Smooth muscle cell (in vitro differentiated cells): ENCODE measurements around the gene TRPV3. TPM values are rescaled to one million over a fixed set of nuclear protein-coding genes. Genes with fewer than 3 reads are reported as not detected.

ENCODE experiments used
- DNase-seq: peaks from one replicate; lab custom pipeline; 2025; ENCODE audit not compliant: unreplicated experiment; lab: John Stamatoyannopoulos, UW
- H2AFZ ChIP-seq: fragments of 200-600 bp; sonication (generic); 2 replicates; pipeline ENCODE4 v1.6.0; 2016; ENCODE audit warnings: antibody characterized with exemption, low read depth, mild to moderate bottlenecking
- H3F3A ChIP-seq: fragments of 200-600 bp; sonication (generic); 2 replicates; pipeline ENCODE4 v1.6.0; 2017; ENCODE audit warnings: antibody characterized with exemption, low read depth
- H3K27ac ChIP-seq: fragments of 200-600 bp; sonication (generic); 2 replicates; pipeline ENCODE4 v1.5.1; 2016; ENCODE audit warnings: low read depth, mild to moderate bottlenecking
- H3K27me3 ChIP-seq: fragments of 200-600 bp; sonication (generic); 2 replicates; pipeline ENCODE4 v1.6.1; 2016; ENCODE audit warnings: low read depth, mild to moderate bottlenecking
- H3K36me3 ChIP-seq: fragments of 200-600 bp; sonication (generic); 2 replicates; pipeline ENCODE4 v1.5.1; 2016; ENCODE audit warnings: low read depth
- H3K4me1 ChIP-seq: fragments of 200-600 bp; sonication (generic); 2 replicates; pipeline ENCODE4 v1.5.1; 2016; ENCODE audit warnings: low read depth
- H3K4me2 ChIP-seq: fragments of 200-600 bp; sonication (generic); 2 replicates; pipeline ENCODE4 v1.6.0; 2016; ENCODE audit warnings: mild to moderate bottlenecking
- H3K4me3 ChIP-seq: fragments of 200-600 bp; sonication (generic); 2 replicates; pipeline ENCODE4 v1.5.1; 2016; ENCODE audit warnings: mild to moderate bottlenecking
- H3K79me2 ChIP-seq: fragments of 200-600 bp; sonication (generic); 2 replicates; pipeline ENCODE4 v1.6.0; 2016; ENCODE audit warnings: low read depth, mild to moderate bottlenecking
- H3K9ac ChIP-seq: fragments of 200-600 bp; sonication (generic); 2 replicates; pipeline ENCODE4 v1.6.0; 2016; ENCODE audit warnings: low read depth
- H3K9me3 ChIP-seq: fragments of 200-600 bp; sonication (generic); replicated peaks from 2 replicates; pipeline ENCODE4 v1.5.1; 2016; ENCODE audit warnings: low read depth
- H4K20me1 ChIP-seq: fragments of 200-600 bp; sonication (generic); 2 replicates; pipeline ENCODE4 v1.6.0; 2016; ENCODE audit warnings: low read depth
- WGBS: methylation state at CpG from one replicate; pipeline ENCODE4 v1.1.7; 2016; ENCODE audit warnings: low lambda C conversion rate; 5-methylcytosine and 5-hydroxymethylcytosine counted together
- polyA plus RNA-seq: library from polyadenylated mRNA; unstranded; fragments of >200 nt; fragmentation: Nextera tagmentation; extraction: Ambion mirVana; gene quantifications from 2 replicates; pipeline ENCODE4 v1.2.1, GENCODE V29; 2016
- total RNA-seq: library from RNA; depleted of rRNA; stranded (reverse); fragments of >200 nt; gene quantifications from 2 replicates; pipeline ENCODE4 v1.2.3, GENCODE V29; 2014
- TF ChIP-seq, protein P1 (sequence below): fragments of 200-600 bp; sonication (generic); IDR thresholded peaks from 2 replicates; pipeline ENCODE4 v1.5.1; 2017; ENCODE audit warnings: borderline replicate concordance, mild to moderate bottlenecking, antibody characterized with exemption; ENCODE audit not compliant: insufficient read depth, poor library complexity, severe bottlenecking

Gene TRPV3
- total and polyA plus RNA-seq, 2 experiments from 2014 or later = 0.53 to 6.4 TPM

DNA sequence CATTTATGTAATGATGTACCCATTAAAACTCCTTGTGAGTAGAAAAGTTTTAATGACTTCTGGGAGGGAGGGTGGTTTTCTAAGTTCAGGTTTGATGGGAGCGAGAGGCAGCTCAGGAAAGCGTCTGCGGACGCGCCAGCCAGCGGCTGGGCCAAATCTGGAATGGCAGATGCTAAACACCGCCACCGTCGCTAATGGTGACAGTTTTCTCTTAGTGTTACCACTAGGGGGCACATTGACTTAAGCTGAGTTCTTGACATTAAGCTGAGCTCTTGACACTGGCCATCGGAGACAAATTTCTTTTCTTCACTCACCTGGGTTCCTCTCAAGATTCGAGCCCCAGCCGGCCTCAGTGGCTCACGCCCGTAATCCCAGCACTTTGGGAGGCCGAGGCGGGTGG lies 44.9 kb upstream of the TRPV3 start:
- Histone ChIP-seq H3K27ac (no peak overlapping the region), H3K4me3 (no peak overlapping the region), H4K20me1 (no peaks in the 10 kb centered on the region), H3K27me3 (no peaks in the 10 kb centered on the region), H3K9me3 (no peaks in the 10 kb centered on the region), H3K79me2 (no peaks in the 10 kb centered on the region), H3K4me2 (no peak overlapping the region), H3F3A (no peaks in the 10 kb centered on the region), H3K36me3 (no peaks in the 10 kb centered on the region), H2AFZ (no peak overlapping the region), H3K4me1 (no peaks in the 10 kb centered on the region), H3K9ac (no peak overlapping the region)
- TF ChIP-seq, protein P1, sequence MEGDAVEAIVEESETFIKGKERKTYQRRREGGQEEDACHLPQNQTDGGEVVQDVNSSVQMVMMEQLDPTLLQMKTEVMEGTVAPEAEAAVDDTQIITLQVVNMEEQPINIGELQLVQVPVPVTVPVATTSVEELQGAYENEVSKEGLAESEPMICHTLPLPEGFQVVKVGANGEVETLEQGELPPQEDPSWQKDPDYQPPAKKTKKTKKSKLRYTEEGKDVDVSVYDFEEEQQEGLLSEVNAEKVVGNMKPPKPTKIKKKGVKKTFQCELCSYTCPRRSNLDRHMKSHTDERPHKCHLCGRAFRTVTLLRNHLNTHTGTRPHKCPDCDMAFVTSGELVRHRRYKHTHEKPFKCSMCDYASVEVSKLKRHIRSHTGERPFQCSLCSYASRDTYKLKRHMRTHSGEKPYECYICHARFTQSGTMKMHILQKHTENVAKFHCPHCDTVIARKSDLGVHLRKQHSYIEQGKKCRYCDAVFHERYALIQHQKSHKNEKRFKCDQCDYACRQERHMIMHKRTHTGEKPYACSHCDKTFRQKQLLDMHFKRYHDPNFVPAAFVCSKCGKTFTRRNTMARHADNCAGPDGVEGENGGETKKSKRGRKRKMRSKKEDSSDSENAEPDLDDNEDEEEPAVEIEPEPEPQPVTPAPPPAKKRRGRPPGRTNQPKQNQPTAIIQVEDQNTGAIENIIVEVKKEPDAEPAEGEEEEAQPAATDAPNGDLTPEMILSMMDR = peak; percentile 41
- DNase-seq = no peak
- 73% methylated on average over 16 of the region's 16 CpGs for WGBS

- H4K20me1 ChIP-seq = no peaks in the 10 kb centered on the region
- no peaks in the 10 kb centered on the region for H3K36me3 ChIP-seq
- H3K4me1 ChIP-seq = no peaks in the 10 kb centered on the region
- no peaks in the 10 kb centered on the region for H3K27me3 ChIP-seq
- no peak overlapping the region for H3K9ac ChIP-seq
- H3K27ac ChIP-seq = no peak overlapping the region
- no peaks in the 10 kb centered on the region for H3F3A ChIP-seq
- no peaks in the 10 kb centered on the region for H3K79me2 ChIP-seq
- DNase-seq = no peak
- H3K4me2 ChIP-seq = no peak overlapping the region
- H3K9me3 ChIP-seq = no peaks in the 10 kb centered on the region
- no peak overlapping the region for H3K4me3 ChIP-seq
- TF ChIP-seq, protein P1 = no peak
- H2AFZ ChIP-seq = no peak overlapping the region
- 96% methylated on average over 15 of the region's 15 CpGs for WGBS
These were observed 43.1 kb upstream of the TRPV3 start for GRCh38 chr17:3600529-3601205.

DNA sequence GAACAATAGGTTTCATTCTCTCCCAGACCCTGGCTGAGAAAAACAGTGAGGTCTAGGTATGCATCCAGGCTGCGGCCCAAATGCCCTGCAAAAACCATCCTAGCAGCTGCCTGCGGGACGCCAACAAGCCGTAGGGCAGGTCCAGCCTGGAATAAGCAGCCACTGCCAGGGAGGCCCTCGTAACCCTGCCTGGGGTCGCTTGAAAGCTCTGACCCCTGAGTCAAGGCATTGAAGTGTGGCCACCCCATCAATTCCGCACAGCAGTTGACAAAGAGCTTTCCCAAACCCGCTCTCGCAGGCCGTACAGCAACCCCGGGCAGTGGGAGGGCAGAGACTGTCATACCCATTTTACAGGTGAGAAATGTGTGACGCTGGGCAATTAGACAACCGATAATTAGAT lies 40.5 kb upstream of the TRPV3 start:
- WGBS = 94% methylated on average over 13 of the region's 13 CpGs
- no peak for DNase-seq
- Histone ChIP-seq H3K36me3 (no peaks in the 10 kb centered on the region), H3K4me2 (no peak overlapping the region), H3K27ac (no peak overlapping the region), H3K4me1 (no peaks in the 10 kb centered on the region), H3K79me2 (no peaks in the 10 kb centered on the region), H3K9ac (no peak overlapping the region), H3K4me3 (no peak overlapping the region), H3F3A (no peaks in the 10 kb centered on the region), H2AFZ (no peak overlapping the region), H3K27me3 (no peaks in the 10 kb centered on the region), H3K9me3 (no peaks in the 10 kb centered on the region), H4K20me1 (no peaks in the 10 kb centered on the region)
- TF ChIP-seq, protein P1 = no peak
